IMR-90 (cell line): ENCODE measurements around the gene EMC8. TPM values are rescaled to one million over a fixed set of nuclear protein-coding genes. Genes with fewer than 3 reads are reported as not detected.

ENCODE experiments used
- ATAC-seq: fragments of 200-7000 bp; cut with Tn5 transposase; 2 replicates; pipeline ENCODE4 v1.9.1; 2020; ENCODE audit warnings: low read depth, mild to moderate bottlenecking, moderate library complexity
- BruUV-seq: library from RNA; stranded (reverse); fragments of 400-500 nt; replicated peaks from 2 replicates; lab custom pipeline; 2021; lab: Mats Ljungman, UMichigan
- CTCF ChIA-PET: fragments of 300-600 bp; formaldehyde crosslinking; extraction: SDS; loops from one replicate; lab custom pipeline; 2021; ENCODE audit warnings: antibody characterized with exemption; lab: Yijun Ruan, JAX
- POLR2A ChIA-PET: fragments of 300-600 bp; sonication (Branson Sonifier 250); formaldehyde crosslinking; loops from one replicate; lab custom pipeline; 2022; ENCODE audit warnings: antibody characterized with exemption; ENCODE audit not compliant: unreplicated experiment; lab: Charles Lee
- DNase-seq: peaks from one replicate; pipeline ENCODE4 v3.0.0; 2013
- H2AFZ ChIP-seq: replicated peaks from 2 replicates; pipeline ENCODE3; 2013; ENCODE audit warnings: low read length, mild to moderate bottlenecking; ENCODE audit not compliant: poor library complexity
- H2AK5ac ChIP-seq: 2 replicates; pipeline ENCODE4 v1.6.1; 2013; ENCODE audit warnings: low read depth, low read length, inconsistent platforms
- H2AK9ac ChIP-seq: replicated peaks from 2 replicates; pipeline ENCODE3; 2013; ENCODE audit warnings: mild to moderate bottlenecking, low read depth, low read length, moderate library complexity; ENCODE audit not compliant: poor library complexity
- H2BK120ac ChIP-seq: 2 replicates; pipeline ENCODE4 v1.6.1; 2013; ENCODE audit warnings: low read depth, low read length, inconsistent platforms
- H2BK15ac ChIP-seq: 3 replicates; pipeline ENCODE4 v1.6.1; 2013; ENCODE audit warnings: low read depth, low read length, inconsistent platforms
- H2BK20ac ChIP-seq: 2 replicates; pipeline ENCODE4 v1.6.1; 2013; ENCODE audit warnings: low read depth, mild to moderate bottlenecking, inconsistent platforms, low read length, moderate library complexity
- H2BK5ac ChIP-seq: 2 replicates; pipeline ENCODE4 v1.6.1; 2013; ENCODE audit warnings: mild to moderate bottlenecking, low read depth, low read length, inconsistent platforms; ENCODE audit not compliant: poor library complexity, severe bottlenecking
- H3K14ac ChIP-seq: replicated peaks from 2 replicates; pipeline ENCODE4 v1.6.1; 2013; ENCODE audit warnings: low read depth, low read length, inconsistent platforms
- H3K18ac ChIP-seq: 2 replicates; pipeline ENCODE4 v1.6.1; 2013; ENCODE audit warnings: low read depth, low read length, control low read depth
- H3K23ac ChIP-seq: 2 replicates; pipeline ENCODE4 v1.6.1; 2013; ENCODE audit warnings: low read depth, low read length, inconsistent platforms
- H3K27ac ChIP-seq: 2 replicates; pipeline ENCODE4 v1.5.1; 2013; ENCODE audit warnings: mild to moderate bottlenecking, control low read depth, low read length; ENCODE audit not compliant: insufficient read depth
- H3K27me3 ChIP-seq: 2 replicates; pipeline ENCODE4 v1.6.1; 2013; ENCODE audit warnings: low read length; ENCODE audit not compliant: control insufficient read depth, insufficient read depth
- H3K36me3 ChIP-seq: 2 replicates; pipeline ENCODE4 v1.6.1; 2013; ENCODE audit warnings: low read length, mixed read lengths; ENCODE audit not compliant: control insufficient read depth, insufficient read depth
- H3K4ac ChIP-seq: 2 replicates; pipeline ENCODE4 v1.6.1; 2013; ENCODE audit warnings: low read depth, low read length, inconsistent platforms
- H3K4me1 ChIP-seq: 2 replicates; pipeline ENCODE4 v1.6.1; 2013; ENCODE audit warnings: low read length, mixed read lengths; ENCODE audit not compliant: control insufficient read depth, insufficient read depth
- H3K4me2 ChIP-seq: 2 replicates; pipeline ENCODE4 v1.6.1; 2013; ENCODE audit warnings: low read depth, mild to moderate bottlenecking, control low read depth, low read length, moderate library complexity
- H3K4me3 ChIP-seq: 2 replicates; pipeline ENCODE4 v1.5.1; 2013; ENCODE audit warnings: low read depth, mild to moderate bottlenecking, control low read depth, low read length, moderate library complexity; ENCODE audit not compliant: insufficient read depth
- H3K56ac ChIP-seq: 2 replicates; pipeline ENCODE4 v1.6.1; 2013; ENCODE audit warnings: low read length, inconsistent platforms; ENCODE audit not compliant: insufficient read depth; ENCODE audit errors: extremely low read depth
- H3K79me1 ChIP-seq, 2 experiments: 2 replicates each; pipeline ENCODE4 v1.6.1; 2013; ENCODE audit warnings: low read length in 2 of 2, inconsistent platforms in 1 of 2, low read depth in 1 of 2
- H3K9ac ChIP-seq: 2 replicates; pipeline ENCODE4 v1.6.1; 2013; ENCODE audit warnings: low read depth, low read length, control low read depth
- H3K9me1 ChIP-seq: 2 replicates; pipeline ENCODE4 v1.6.1; 2013; ENCODE audit warnings: low read length, inconsistent platforms; ENCODE audit not compliant: insufficient read depth
- H3K9me3 ChIP-seq: 2 replicates; pipeline ENCODE4 v1.6.1; 2013; ENCODE audit warnings: low read length; ENCODE audit not compliant: control insufficient read depth, insufficient read depth
- H4K20me1 ChIP-seq: 2 replicates; pipeline ENCODE4 v1.6.1; 2013; ENCODE audit warnings: low read length, inconsistent platforms; ENCODE audit not compliant: insufficient read depth
- H4K5ac ChIP-seq: 2 replicates; pipeline ENCODE4 v1.6.1; 2013; ENCODE audit warnings: mild to moderate bottlenecking, low read depth, low read length, control low read depth
- H4K8ac ChIP-seq, 2 experiments: 2 replicates each; pipeline ENCODE4 v1.6.1; 2013; ENCODE audit warnings: low read depth in 2 of 2, low read length in 2 of 2, control low read depth in 1 of 2, inconsistent platforms in 1 of 2
- H4K91ac ChIP-seq: 2 replicates; pipeline ENCODE4 v1.6.1; 2013; ENCODE audit warnings: low read depth, low read length, inconsistent platforms; ENCODE audit not compliant: insufficient read depth
- FOS ChIP-seq: fragments of 150-350 bp; IDR thresholded peaks from 2 replicates; pipeline ENCODE4 v1.6.1; 2016; ENCODE audit warnings: low read depth, low read length
- MAZ ChIP-seq: IDR thresholded peaks from 2 replicates; pipeline ENCODE4 v1.6.1; 2012; ENCODE audit warnings: low read depth, mild to moderate bottlenecking, low read length, improper control_type of control experiment, moderate library complexity, borderline replicate concordance
- MXI1 ChIP-seq: IDR thresholded peaks from 2 replicates; pipeline ENCODE4 v1.6.1; 2012; ENCODE audit warnings: low read depth, mild to moderate bottlenecking, low read length, moderate library complexity, borderline replicate concordance
- RCOR1 ChIP-seq: IDR thresholded peaks from 2 replicates; pipeline ENCODE4 v1.6.1; 2012; ENCODE audit warnings: mild to moderate bottlenecking, low read length, improper control_type of control experiment; ENCODE audit not compliant: insufficient replicate concordance
- RFX5 ChIP-seq: IDR thresholded peaks from 2 replicates; pipeline ENCODE4 v1.8.0; 2012; ENCODE audit warnings: low read depth, mild to moderate bottlenecking, low read length, moderate library complexity
- WGBS, 2 experiments: methylation state at CpG; one replicate each; pipeline versions ENCODE4 v1.1.5 to v1.1.7; 2013; ENCODE audit warnings: missing lambda C conversion rate in 2 of 2; ENCODE audit not compliant: insufficient read length in 1 of 2; ENCODE audit errors: extremely low coverage in 2 of 2; 5-methylcytosine and 5-hydroxymethylcytosine counted together
- dilution Hi-C: fragments of 300-500 bp; cut with HindIII; formaldehyde crosslinking; loops from one replicate; pipeline ENCODE4 v1.14.3; 2018; ENCODE audit warnings: low sequenced_read_pairs; ENCODE audit not compliant: unreplicated experiment
- in situ Hi-C: fragments of 300-500 bp; cut with MboI; formaldehyde crosslinking; loops from 3 replicates; pipeline ENCODE4 v1.14.3; 2019; ENCODE audit warnings: low sequenced_read_pairs, inconsistent platforms, mixed read lengths
- intact Hi-C: fragments of 100-400 bp; cut with micrococcal nuclease; formaldehyde crosslinking; loops from 2 replicates; pipeline ENCODE4 v1.10.0; 2022
- polyA plus RNA-seq, 3 experiments: library from polyadenylated mRNA; depleted of rRNA; stranded (reverse); fragments of >200 nt; gene quantifications; 2 replicates each; pipeline ENCODE4 v1.2.3, GENCODE V29; 2012; ENCODE audit warnings: low replicate concordance in 1 of 3
- total RNA-seq: library from RNA; depleted of rRNA; stranded (reverse); fragments of >200 nt; gene quantifications from 2 replicates; pipeline ENCODE4 v1.2.3, GENCODE V29; 2012

The EMC8 gene
- total and polyA plus RNA-seq, 2 of the 4 experiments (the other 2 are of a cell fraction): 23.7 to 48.9 TPM

DNA sequence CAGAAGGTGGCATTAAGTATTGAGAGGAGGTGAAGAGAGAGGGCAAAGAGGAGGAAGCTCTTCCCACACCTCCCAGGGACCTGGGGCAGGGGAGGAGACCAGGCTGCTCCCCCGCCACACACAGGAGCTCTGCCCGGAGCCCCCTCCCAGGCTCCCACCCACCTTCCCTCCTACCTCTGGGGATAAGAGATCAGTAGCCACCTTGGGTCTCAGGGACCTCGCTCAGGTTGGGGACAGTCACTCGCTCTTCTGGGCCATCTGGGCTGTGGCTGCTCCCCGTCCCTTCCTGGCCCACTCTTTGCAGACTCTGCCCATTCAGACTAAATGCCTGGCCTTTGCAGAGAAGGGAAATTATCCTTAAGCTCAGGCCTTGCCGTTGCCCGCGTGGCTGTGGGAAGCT is 33.6 kb downstream of the EMC8 start:
- Histone ChIP-seq H4K91ac (no peak overlapping the region), H3K36me3 (peaks cover 1% of the 10 kb centered on the region), H3K18ac (no peak overlapping the region), H3K9ac (no peak overlapping the region), H2AK5ac (peak overlapping the region; percentile 5), H2BK15ac (no peak overlapping the region; the same call in 2 of the 3 replicates), H2BK20ac (no peak overlapping the region), H2AFZ (no peak overlapping the region), H3K56ac (no peak overlapping the region), H3K9me3 (no peaks in the 10 kb centered on the region), H3K79me1 (peaks cover 0 to 10% of the 10 kb centered on the region in 2 experiments; a peak in 1 of 4 replicates), H3K4me2 (no peak overlapping the region), H4K20me1 (no peaks in the 10 kb centered on the region), H2AK9ac (no peak overlapping the region), H3K9me1 (peaks cover 16% of the 10 kb centered on the region), H3K27me3 (no peaks in the 10 kb centered on the region; the same call in 1 of the 2 replicates), H3K27ac (no peak overlapping the region), H2BK5ac (no peak overlapping the region), H3K4me1 (peaks cover 10% of the 10 kb centered on the region), H4K8ac (0 out of 4 replicates have a peak overlapping the region, but pooled peaks of 1 of the 2 experiments have one; percentile 34), H3K14ac (no peak overlapping the region), H2BK120ac (peak overlapping the region; percentile 42; the same call in 1 of the 2 replicates), H4K5ac (no peak overlapping the region), H3K4me3 (no peak overlapping the region), H3K23ac (no peak overlapping the region), H3K4ac (peak overlapping the region; percentile 15; the same call in 1 of the 2 replicates)
- no TSS peak for BruUV-seq
- DNase-seq: no peak
- ChIA-PET CTCF (no interaction called here), POLR2A (no interaction called here)
- in situ Hi-C loops (no loop called here), intact Hi-C loops (no loop called here), dilution Hi-C loops (no loop called here)
- WGBS, 2 experiments: 100% methylated on average over 2 of the region's 8 CpGs; no CpG with 5 or more reads in 1 of the 2 experiments
- TF ChIP-seq MAZ (no peak), MXI1 (no peak), RFX5 (no peak), RCOR1 (no peak), FOS (no peak)
- ATAC-seq: no peak
